PFSK-1 (cell line): ENCODE results near the gene CCDC63.

Experiments used
- POLR2AphosphoS5 ChIP-seq: IDR thresholded peaks from 2 replicates; pipeline ENCODE4 v1.6.1; 2012; ENCODE audit warnings: low read depth, mild to moderate bottlenecking, control low read depth, low read length, moderate library complexity
- REST ChIP-seq, 2 experiments: IDR thresholded peaks; 2 replicates each; pipeline versions ENCODE4 v1.6.1 to v1.8.0; 2011 to 2012; ENCODE audit warnings: low read depth in 2 of 2, low read length in 2 of 2, control low read depth in 1 of 2, inconsistent platforms in 1 of 2, mild to moderate bottlenecking in 1 of 2, moderate library complexity in 1 of 2; ENCODE audit not compliant: insufficient read depth in 1 of 2
- SIN3A ChIP-seq: IDR thresholded peaks from 2 replicates; pipeline ENCODE4 v1.6.1; 2012; ENCODE audit warnings: mild to moderate bottlenecking, low read length, moderate library complexity, borderline replicate concordance; ENCODE audit not compliant: insufficient read depth
- TAF1 ChIP-seq: IDR thresholded peaks from 2 replicates; pipeline ENCODE4 v1.6.1; 2012; ENCODE audit warnings: low read length, control low read depth, borderline replicate concordance; ENCODE audit not compliant: insufficient read depth

GRCh38 chr12:110934093-110934852, 87.5 kb downstream of the CCDC63 start:
- TF ChIP-seq SIN3A = no peak
- TF ChIP-seq POLR2AphosphoS5 = no peak
- no peak for TF ChIP-seq TAF1
- no peak for TF ChIP-seq REST (IDR thresholded peaks at IDR 0.05; ENCODE audit: insufficient read depth in 1 of 2, low read depth in 2 of 2, low read length in 2 of 2)
